Fibroblast of skin of left quadriceps (primary cell): ENCODE results near the gene GDF7.

Experiments used
- DNase-seq, 2 experiments: peaks; one replicate each; pipeline ENCODE4 v3.0.0-alpha.2; 2013; ENCODE audit warnings: low read depth in 2 of 2

GDF7 gene

GRCh38 chr2:20629181-20629580 is 37.8 kb upstream of the GDF7 start:
- no peak for DNase-seq

GRCh38 chr2:20629581-20630171 is 37.3 kb upstream of the GDF7 start:
- DNase-seq: no peak

GRCh38 chr2:20630967-20631366 is 36.0 kb upstream of the GDF7 start:
- no peak for DNase-seq

- no peak for DNase-seq
These were observed 35.2 kb upstream of the GDF7 start for GRCh38 chr2:20631617-20632307.

- no peak for DNase-seq
These were observed 34.4 kb upstream of the GDF7 start for GRCh38 chr2:20632446-20632990.

GRCh38 chr2:20633001-20633400 is 33.9 kb upstream of the GDF7 start:
- DNase-seq: no peak

- DNase-seq: no peak
These were observed 33.0 kb upstream of the GDF7 start for GRCh38 chr2:20633794-20634506.

- peak; percentile 50 to 51 for DNase-seq
These were observed 32.3 kb upstream of the GDF7 start for GRCh38 chr2:20634507-20635112.

- no peak for DNase-seq
These were observed 31.8 kb upstream of the GDF7 start for GRCh38 chr2:20635113-20635510.

GRCh38 chr2:20635675-20636584 is 31.0 kb upstream of the GDF7 start:
- DNase-seq: peak; percentile 76 to 77

GRCh38 chr2:20637147-20637546 is 29.8 kb upstream of the GDF7 start:
- no peak for DNase-seq

- no peak for DNase-seq
These were observed 28.9 kb upstream of the GDF7 start for GRCh38 chr2:20638014-20638413.

GRCh38 chr2:20638646-20639430 is 28.1 kb upstream of the GDF7 start:
- DNase-seq: no peak

- no peak for DNase-seq
These were observed 26.4 kb upstream of the GDF7 start for GRCh38 chr2:20640411-20641122.

GRCh38 chr2:20641123-20641985 is 25.6 kb upstream of the GDF7 start:
- no peak for DNase-seq

GRCh38 chr2:20642055-20642971 is 24.6 kb upstream of the GDF7 start:
- peak; percentile 21 to 26 for DNase-seq

- DNase-seq: no peak
These were observed 23.9 kb upstream of the GDF7 start for GRCh38 chr2:20643060-20643459.

GRCh38 chr2:20643826-20644225 is 23.1 kb upstream of the GDF7 start:
- DNase-seq: no peak
